Frontal cortex (tissue), 4 donors: ENCODE results near the gene ZNF554. TPM values are rescaled to one million over a fixed set of nuclear protein-coding genes. Genes with fewer than 3 reads are reported as not detected.
"Not testable (repeated sequence)": the region's sequence is repeated elsewhere in the genome, so short reads cannot be mapped to it uniquely, and the experiment has no call there.

Experiments used
- DNase-seq, 2 donors: peaks; one replicate each; pipeline ENCODE4 v3.0.0; 2012; ENCODE audit warnings: low spot score in 2 of 2
- FAIRE-seq: peaks from 2 replicates; lab custom pipeline; 2012; peaks lifted over from hg19 to GRCh38; lab: Jason Lieb, UNC
- total RNA-seq: library from RNA; depleted of rRNA; stranded (reverse); fragments of >200 nt; gene quantifications from one replicate; pipeline ENCODE4 v1.2.3, GENCODE V29; 2014
- donor health status: control.
- donor health status: control.
- donor health status: control.

ZNF554 gene
- total RNA-seq, 1 donor from 2014 or later, result 18.3 TPM

DNA sequence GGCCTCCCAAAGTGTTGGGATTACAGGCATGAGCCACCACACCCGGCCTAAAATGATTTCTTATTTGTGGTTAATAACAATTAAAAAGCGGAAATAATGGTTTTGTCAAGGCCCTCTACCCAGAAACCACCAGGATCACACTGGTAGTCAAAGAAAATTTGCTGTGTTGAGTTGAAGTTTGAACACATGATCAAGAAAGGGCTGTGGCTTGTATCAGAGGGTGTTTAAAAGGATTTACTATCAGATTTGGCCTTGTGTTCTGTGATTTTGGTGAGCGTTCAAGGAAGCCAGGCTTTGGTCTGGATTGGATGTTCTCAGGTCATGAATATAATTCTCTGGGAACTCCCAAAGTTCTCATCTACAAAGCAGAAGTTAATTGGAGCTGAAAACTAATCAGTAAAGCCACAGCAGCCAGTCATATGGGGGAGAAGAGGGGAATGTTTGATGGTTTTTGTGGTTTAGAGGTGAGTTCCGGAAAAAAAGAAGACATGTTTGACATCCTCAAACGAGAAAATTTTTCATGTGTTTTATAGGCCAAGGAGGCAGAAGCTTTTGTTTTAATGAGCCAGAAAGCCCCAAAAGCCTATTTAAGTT, 36.9 kb downstream of the ZNF554 start:
- no peak for DNase-seq
- FAIRE-seq, result no peak

DNA sequence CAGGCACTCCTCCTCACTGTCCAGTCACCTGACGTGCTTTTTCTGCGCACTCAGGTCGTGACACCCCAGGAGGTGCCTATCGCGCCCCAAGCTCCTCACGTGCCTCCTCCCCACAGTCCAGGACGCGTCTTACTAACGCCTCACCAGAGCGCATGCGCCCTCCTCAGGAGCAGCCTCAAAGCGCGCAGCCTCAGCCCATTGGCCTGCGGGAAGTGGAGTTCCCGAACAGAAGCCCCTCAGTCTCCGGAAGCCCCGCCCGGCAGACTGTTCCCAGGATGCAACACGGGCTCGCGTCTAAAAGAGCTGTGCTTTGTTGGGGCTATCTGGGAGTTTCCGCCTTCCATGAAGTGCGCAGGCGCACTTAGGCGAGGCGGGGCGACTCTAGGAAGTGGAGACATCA, 39.2 kb downstream of the ZNF554 start:
- FAIRE-seq (no peak), DNase-seq (no peak)

DNA sequence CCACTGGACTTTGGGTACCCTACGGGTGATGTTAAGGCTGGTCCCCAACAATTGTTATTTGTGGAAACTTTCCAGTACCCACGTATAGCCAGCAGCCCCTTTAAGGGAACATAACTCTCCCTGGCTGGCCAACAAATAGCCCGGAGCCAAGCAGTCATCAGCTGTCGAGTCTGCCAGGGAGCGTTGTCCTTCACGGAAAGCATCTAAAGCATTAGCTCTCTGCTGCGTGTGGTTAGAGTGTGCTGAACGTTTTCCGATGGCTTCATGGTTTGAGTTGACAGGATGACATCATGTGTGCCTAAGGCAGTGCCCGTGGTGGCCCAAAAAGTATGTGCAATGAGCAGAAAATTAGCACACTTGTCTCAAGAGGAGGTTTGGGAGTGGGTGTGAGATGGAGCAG, 44.1 kb downstream of the ZNF554 start:
- FAIRE-seq (no peak), DNase-seq (no peak)

DNA sequence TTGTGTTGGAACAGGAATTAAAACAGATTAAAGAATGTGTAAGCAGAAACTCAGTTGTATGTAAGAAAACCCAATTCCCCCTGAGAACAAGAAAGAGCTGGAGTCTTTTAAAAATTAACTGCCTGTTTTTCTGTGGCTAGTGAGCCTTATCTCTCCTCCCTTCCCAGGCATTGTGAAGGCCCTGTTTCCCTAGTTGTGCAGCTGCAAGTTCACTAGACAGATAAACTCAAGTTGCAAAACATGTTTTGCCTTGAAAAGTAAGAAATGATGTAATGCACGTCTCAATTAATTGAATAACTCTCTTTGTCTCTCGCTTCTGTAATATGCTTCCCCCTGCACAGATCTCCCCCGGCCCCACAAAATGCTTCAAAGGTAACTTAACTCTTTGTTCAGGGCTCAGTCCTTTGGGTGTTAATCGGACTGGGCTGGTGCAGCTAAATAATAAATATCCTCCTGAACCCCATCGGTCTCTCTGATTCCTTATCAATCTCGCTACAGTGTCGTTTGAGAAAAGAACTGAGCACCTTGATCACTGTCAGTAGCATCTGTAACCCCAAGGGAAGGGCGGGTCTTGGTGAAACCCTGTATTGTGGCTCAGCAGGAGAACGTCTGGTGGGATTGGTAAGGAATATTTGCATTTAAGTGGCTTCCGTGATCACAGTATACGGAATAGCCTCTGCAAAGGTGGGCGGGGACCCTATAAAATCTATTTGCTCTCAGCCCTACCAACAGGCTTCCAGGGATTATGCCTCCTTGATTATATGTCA, 45.8 kb downstream of the ZNF554 start:
- no peak for FAIRE-seq
- no peak for DNase-seq

DNA sequence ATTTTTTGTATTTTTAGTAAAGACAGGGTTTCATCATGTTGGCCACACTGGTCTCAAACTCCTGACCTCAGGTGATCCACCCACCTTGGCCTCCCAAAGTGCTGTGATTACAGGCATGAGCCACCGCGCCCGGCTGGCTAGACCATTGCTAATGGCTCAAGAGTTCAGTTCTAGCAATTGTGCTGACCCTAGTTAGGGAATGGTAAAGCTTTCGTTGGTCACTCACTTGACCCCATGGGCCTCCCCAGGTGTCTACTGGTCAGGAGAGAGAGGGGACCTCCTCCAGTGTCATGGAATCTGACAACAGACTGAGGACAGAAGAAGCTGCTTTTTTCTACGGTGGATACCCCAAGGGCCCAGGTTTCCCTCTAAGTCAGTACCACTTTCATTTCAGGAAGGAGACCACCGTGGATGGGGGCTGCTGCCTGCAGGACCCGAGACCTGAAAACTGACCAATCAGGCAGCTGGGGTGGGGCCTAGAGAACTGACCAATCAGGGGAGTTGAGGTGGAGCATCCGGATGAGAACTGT, 46.9 kb downstream of the ZNF554 start:
- DNase-seq, result no peak
- FAIRE-seq, result no peak

DNA sequence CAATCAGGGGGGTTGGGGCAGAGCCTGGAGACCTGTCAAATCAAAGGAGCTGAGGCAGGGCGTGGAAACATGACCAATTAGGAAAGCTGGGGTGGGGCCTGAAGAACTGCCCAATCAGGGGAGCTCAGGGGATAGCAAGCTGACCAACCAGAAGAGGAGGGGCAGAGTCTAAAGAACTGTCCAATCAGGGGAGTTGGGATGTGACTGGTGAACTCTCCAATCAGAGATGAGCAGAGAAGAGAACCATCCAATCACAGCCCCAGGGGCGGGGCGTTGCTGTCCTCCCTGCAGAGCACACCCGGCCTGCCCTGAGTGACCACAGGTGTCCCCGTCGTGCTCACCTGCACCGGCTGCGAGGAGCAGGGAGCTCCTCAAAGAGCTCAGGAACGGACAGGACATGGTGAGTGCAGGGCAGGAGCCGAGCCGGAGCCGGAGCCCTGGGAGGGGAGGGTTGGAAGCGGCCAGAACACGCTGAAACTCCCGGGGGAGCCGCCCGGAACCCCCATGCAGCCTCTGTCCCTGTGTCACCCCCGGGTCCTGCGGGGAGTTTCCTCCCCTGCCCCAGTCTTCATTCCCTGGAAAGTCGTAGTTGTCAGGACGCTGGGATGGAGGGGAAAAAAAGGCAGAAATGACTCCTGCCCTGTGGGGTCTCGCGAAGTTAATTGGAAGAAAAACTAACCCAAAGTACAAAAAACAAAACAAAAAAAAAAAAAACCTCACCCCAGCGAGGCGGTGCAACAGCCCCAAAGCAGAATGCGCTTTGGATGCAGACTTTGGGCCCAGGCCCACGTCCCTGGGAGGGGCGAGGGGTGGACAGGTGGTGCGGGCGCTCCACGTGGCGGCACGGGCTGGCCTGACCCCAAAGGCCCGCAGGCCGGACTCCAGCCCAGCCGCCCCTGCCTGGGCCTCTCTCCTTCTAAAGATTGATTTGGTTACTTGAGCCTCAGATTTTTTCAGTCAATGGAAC, 47.6 kb downstream of the ZNF554 start, which contains the start of gene ZNF556:
Gene ZNF556, plus strand, starts transcription at position 311 of the 967 bp plus-strand sequence. Its CDS starts 87 bp downstream, at position 398.
- peak; percentile 45 to 48 for DNase-seq
- no peak for FAIRE-seq

DNA sequence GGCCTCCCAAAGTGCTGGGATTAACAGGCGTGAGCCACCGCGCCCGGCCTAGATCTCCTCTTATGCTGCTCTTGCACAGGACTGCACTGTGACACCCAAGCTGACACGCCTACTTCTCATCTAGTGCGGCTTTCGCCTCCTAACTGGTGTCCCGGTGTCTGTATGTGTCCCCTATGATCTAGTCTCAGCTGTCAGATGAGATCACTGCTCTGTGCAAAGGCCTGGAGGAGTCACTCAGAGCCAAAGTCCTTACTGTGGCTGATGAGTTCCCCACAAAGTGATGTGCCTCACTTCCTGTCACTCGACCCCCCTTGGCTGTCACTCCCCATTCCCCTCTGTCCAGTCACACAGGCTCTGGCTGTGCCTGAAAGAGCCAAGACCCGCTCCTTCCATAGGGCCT, 50.0 kb downstream of the ZNF554 start:
- DNase-seq, result no peak
- no peak for FAIRE-seq

DNA sequence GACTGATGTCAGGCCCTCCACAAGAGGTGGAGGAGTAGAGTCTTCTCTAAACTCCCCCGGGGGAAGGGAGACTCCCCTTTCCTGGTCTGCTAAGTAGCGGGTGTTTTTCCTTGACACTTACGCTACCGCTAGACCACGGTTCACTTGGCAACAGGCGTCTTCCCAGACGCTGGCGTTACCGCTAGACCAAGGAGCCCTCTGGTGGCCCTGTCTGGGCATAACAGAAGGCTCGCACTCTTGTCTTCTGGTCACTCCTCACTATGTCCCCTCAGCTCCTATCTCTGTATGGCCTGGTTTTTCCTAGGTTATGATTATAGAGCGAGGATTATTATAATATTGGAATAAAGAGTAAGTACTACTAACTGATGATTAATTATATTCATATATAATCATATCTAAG, 52.5 kb downstream of the ZNF554 start:
- not testable (repeated sequence) for DNase-seq, FAIRE-seq

DNA sequence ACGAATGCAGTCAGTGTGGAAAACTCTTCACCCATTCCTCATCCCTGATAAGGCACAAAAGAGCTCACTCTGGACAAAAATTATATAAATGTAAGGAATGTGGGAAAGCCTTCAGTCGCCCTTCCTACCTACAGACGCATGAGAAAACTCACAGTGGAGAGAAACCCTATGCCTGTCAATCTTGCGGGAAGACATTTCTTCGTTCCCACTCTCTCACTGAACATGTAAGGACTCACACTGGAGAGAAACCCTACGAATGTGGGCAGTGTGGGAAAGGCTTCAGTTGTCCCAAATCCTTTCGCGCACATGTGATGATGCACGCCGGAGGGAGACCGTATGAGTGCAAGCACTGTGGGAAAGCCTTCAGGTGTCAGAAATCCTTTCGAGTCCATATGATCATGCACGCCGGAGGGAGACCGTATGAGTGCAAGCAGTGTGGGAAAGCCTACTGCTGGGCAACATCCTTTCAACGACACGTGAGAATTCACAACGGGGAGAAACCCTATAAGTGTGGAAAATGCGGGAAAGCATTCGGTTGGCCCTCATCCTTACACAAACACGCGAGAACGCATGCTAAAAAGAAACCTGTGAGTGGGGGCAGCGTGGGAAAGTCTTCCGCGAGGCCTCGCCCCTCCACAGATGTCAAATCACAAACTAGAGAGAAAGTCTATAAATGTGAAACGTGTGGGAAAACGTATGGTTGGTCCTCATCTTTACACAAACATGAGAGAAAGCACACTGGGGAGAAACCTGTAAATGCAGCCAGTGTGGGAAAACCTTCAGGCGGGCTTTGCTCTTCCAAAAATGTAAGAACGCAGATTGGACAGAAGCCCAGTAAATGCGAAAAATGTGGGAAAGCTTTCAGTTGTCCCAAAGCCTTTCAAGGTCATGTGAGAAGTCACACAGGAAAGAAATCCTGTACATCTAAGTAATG, 58.0 kb downstream of the ZNF554 start:
- DNase-seq, result no peak
- FAIRE-seq, result no peak

DNA sequence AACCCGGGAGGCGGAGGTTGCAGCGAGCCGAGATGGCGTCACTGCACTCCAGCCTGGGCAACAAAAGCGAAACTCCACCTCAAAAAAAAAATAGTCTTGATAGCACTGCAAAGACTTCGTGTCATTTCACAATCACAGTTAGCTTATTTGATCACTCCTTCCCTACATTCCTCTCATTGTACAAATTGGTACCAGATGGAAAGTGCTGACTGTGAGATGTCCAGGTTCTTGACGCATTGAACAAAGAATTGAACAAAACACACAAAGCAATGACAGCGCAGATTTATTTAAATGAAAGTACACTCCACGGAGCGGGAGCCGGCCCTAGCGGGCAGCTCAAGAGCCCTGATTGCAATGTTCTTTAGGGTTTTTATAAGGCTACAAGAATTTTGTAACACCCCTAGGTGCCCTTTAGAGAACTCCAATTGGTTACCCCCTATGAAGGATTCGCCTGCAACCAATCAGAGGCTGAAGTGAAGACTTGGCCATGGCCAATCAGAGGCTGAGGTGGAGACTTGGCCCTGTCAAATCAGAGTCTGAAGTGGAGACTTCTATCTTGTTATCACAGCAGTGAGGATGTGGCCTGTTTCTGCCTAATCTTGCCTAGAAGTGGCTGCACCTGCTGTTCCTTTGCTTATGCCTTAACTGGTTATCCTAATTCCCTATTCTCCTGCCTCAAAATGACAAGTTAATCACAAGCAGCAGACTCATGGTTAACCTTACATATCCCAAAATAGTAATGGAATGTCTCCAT, 64.2 kb downstream of the ZNF554 start:
- DNase-seq, result no peak
- no peak for FAIRE-seq

DNA sequence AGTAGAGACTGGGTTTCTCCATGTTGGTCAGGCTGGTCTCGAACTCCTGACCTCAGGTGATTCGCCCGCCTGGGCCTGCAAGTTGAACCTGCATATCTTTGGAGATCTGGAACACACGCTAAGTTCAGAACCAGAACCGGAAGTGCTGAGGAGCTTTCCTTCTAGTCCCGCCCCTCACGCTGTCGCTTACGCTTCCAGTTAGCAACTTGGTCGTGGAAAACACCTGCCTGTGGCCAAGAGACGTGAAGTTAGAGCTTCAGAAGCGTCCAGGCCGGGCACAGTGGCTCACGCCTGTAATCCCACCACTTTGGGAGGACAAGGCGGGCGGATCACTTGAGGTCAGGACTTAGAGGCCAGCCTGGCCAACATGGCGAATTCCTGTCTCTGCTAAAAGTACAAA, 66.1 kb downstream of the ZNF554 start:
- FAIRE-seq, result no peak

More for the DNA sequence above, 66.1 kb downstream of the ZNF554 start:
- no peak for DNase-seq

Other genes with a start within 250 kb of the ZNF554 start
- gene GNG7, start 117.2 kb upstream of the ZNF554 start, total RNA-seq, result 7.7 TPM
- gene DIRAS1, start 98.5 kb upstream of the ZNF554 start, total RNA-seq, result 20.8 TPM
- gene SLC39A3, start 79.9 kb upstream of the ZNF554 start, total RNA-seq, result 24.9 TPM
- 31.4 TPM for gene SGTA, start 36.6 kb upstream of the ZNF554 start, total RNA-seq
- gene THOP1, start 34.4 kb upstream of the ZNF554 start, total RNA-seq, result 31.4 TPM
- gene ZNF555, start 21.6 kb downstream of the ZNF554 start, total RNA-seq, result 23.2 TPM
- under 0.01 TPM for gene ZNF556, start 47.5 kb downstream of the ZNF554 start, total RNA-seq
- 4.1 TPM for gene ZNF57, start 81.1 kb downstream of the ZNF554 start, total RNA-seq
- gene ZNF77, start 125.1 kb downstream of the ZNF554 start, total RNA-seq, result 6.9 TPM
- gene TLE6, start 157.7 kb downstream of the ZNF554 start, total RNA-seq, result 0.82 TPM
- 5.3 TPM for gene TLE2, start 209.4 kb downstream of the ZNF554 start, total RNA-seq
- 97.4 TPM for gene TLE5, start 242.6 kb downstream of the ZNF554 start, total RNA-seq